CD14-positive monocyte (primary cell): Measurements from ENCODE around the gene UBE2N. TPM values are rescaled to one million over a fixed set of nuclear protein-coding genes. Genes with fewer than 3 reads are reported as not detected.

Experiments used
- DNase-seq, 3 donors: peaks; one replicate each; pipeline ENCODE4 v3.0.0-alpha.2; 2011 to 2022
- H2AFZ ChIP-seq: 2 replicates; pipeline ENCODE4 v1.6.0; 2012; ENCODE audit warnings: mild to moderate bottlenecking, low read depth, low read length, inconsistent platforms; ENCODE audit not compliant: insufficient read depth, poor library complexity, severe bottlenecking
- H3K27ac ChIP-seq, 2 donors: 1 replicate in 1 of 2; 2 replicates in 1 of 2; pipeline ENCODE4 v1.5.1; 2012 to 2013; ENCODE audit warnings: low read length in 2 of 2, control low read depth in 1 of 2, inconsistent platforms in 1 of 2, low read depth in 1 of 2, mild to moderate bottlenecking in 1 of 2
- H3K27me3 ChIP-seq, 2 donors: one replicate each; pipeline versions ENCODE4 v1.6.0 to v1.6.1; 2011 to 2013; ENCODE audit warnings: low read length in 2 of 2; ENCODE audit not compliant: control insufficient read depth in 2 of 2, insufficient read depth in 2 of 2
- H3K36me3 ChIP-seq, 2 donors: replicated peaks in 1 of 2; 1 replicate in 1 of 2; 2 replicates in 1 of 2; pipeline versions ENCODE4 v1.5.1 to v1.6.1; 2012 to 2013; ENCODE audit warnings: low read length in 2 of 2, control low read depth in 1 of 2, inconsistent platforms in 1 of 2, mild to moderate bottlenecking in 1 of 2; ENCODE audit not compliant: insufficient read depth in 2 of 2, control insufficient read depth in 1 of 2
- H3K4me1 ChIP-seq, 2 donors: 1 replicate in 1 of 2; 2 replicates in 1 of 2; pipeline versions ENCODE4 v1.5.1 to v1.6.1; 2012 to 2013; ENCODE audit warnings: low read length in 2 of 2, control low read depth in 1 of 2, inconsistent platforms in 1 of 2, mild to moderate bottlenecking in 1 of 2, moderate library complexity in 1 of 2; ENCODE audit not compliant: insufficient read depth in 2 of 2, control insufficient read depth in 1 of 2
- H3K4me2 ChIP-seq: replicated peaks from 2 replicates; pipeline ENCODE3; 2012; ENCODE audit warnings: low read length, moderate library complexity, mild to moderate bottlenecking; ENCODE audit not compliant: poor library complexity, severe bottlenecking; ENCODE audit errors: extremely low read depth
- H3K4me3 ChIP-seq, 3 experiments: fragments of 200-600 bp in 1 of 3; sonication (generic) in 1 of 3; replicated peaks in 1 of 3; 1 replicate in 2 of 3; 2 replicates in 1 of 3; pipeline ENCODE4 v1.5.1; 2011 to 2013; ENCODE audit warnings: low read length in 3 of 3, mild to moderate bottlenecking in 3 of 3, control low read depth in 2 of 3, low read depth in 2 of 3, inconsistent platforms in 1 of 3, moderate library complexity in 1 of 3
- H3K79me2 ChIP-seq: 2 replicates; pipeline ENCODE4 v1.6.0; 2012; ENCODE audit warnings: mild to moderate bottlenecking, control low read depth, inconsistent platforms, low read length, moderate library complexity; ENCODE audit not compliant: insufficient read depth
- H3K9ac ChIP-seq: 2 replicates; pipeline ENCODE4 v1.6.0; 2017; ENCODE audit warnings: low read length, mild to moderate bottlenecking; ENCODE audit not compliant: insufficient read depth, poor library complexity, severe bottlenecking
- H3K9me3 ChIP-seq, 2 donors: replicated peaks in 1 of 2; 1 replicate in 1 of 2; 2 replicates in 1 of 2; pipeline versions ENCODE4 v1.5.1 to v1.6.1; 2012 to 2013; ENCODE audit warnings: low read length in 2 of 2, control low read depth in 1 of 2; ENCODE audit not compliant: control insufficient read depth in 1 of 2, insufficient read depth in 1 of 2
- H4K20me1 ChIP-seq: 2 replicates; pipeline ENCODE4 v1.6.0; 2012; ENCODE audit warnings: mild to moderate bottlenecking, low read length, control low read depth, moderate library complexity; ENCODE audit not compliant: insufficient read depth
- H3K27ac Mint-ChIP-seq, 7 donors: one replicate each; pipeline ENCODE4 v1.8.0; 2020; ENCODE audit warnings: mild to moderate bottlenecking in 7 of 7, mixed read lengths in 7 of 7, moderate library complexity in 6 of 7, inconsistent platforms in 2 of 7
- H3K27me3 Mint-ChIP-seq, 3 donors: one replicate each; pipeline ENCODE4 v1.8.0; 2021 to 2022; ENCODE audit warnings: low read depth in 3 of 3, mild to moderate bottlenecking in 3 of 3, mixed read lengths in 3 of 3, moderate library complexity in 3 of 3, inconsistent platforms in 1 of 3
- H3K36me3 Mint-ChIP-seq, 2 donors: one replicate each; pipeline ENCODE4 v1.8.0; 2020; ENCODE audit warnings: mixed read lengths in 2 of 2, inconsistent platforms in 1 of 2, mild to moderate bottlenecking in 1 of 2
- H3K4me1 Mint-ChIP-seq: one replicate; pipeline ENCODE4 v1.8.0; 2020; ENCODE audit warnings: mild to moderate bottlenecking, mixed read lengths
- H3K4me3 Mint-ChIP-seq, 2 donors: one replicate each; pipeline ENCODE4 v1.8.0; 2020; ENCODE audit warnings: mild to moderate bottlenecking in 2 of 2, mixed read lengths in 2 of 2, moderate library complexity in 1 of 2
- H3K9me3 Mint-ChIP-seq, 7 donors: one replicate each; pipeline ENCODE4 v1.8.0; 2020 to 2022; ENCODE audit warnings: mixed read lengths in 7 of 7, mild to moderate bottlenecking in 6 of 7, moderate library complexity in 6 of 7, inconsistent platforms in 2 of 7
- CTCF ChIP-seq: fragments of 200-600 bp; IDR thresholded peaks from one replicate; pipeline ENCODE4 v1.8.0; 2022; ENCODE audit warnings: antibody characterized with exemption, mild to moderate bottlenecking
- WGBS: methylation state at CpG from one replicate; pipeline ENCODE4 v1.1.5; 2013; ENCODE audit warnings: missing lambda C conversion rate; ENCODE audit not compliant: insufficient coverage; 5-methylcytosine and 5-hydroxymethylcytosine counted together
- intact Hi-C, 2 donors: fragments of 100-400 bp; cut with micrococcal nuclease; formaldehyde crosslinking; loops; one replicate each; pipeline versions ENCODE4 v1.15.0 to v1.15.1; 2023
- polyA plus RNA-seq, 3 donors: library from polyadenylated mRNA; depleted of rRNA in 1 of 3; unstranded in 2 of 3; stranded (reverse) in 1 of 3; fragments of 300-500 nt in 2 of 3; fragments of >200 nt in 1 of 3; fragmentation: Illumina TruSeq in 2 of 3; gene quantifications; 1 replicate in 2 of 3; 2 replicates in 1 of 3; pipeline ENCODE4 v1.2.3, GENCODE V29; 2012 to 2021

Gene UBE2N
- polyA plus RNA-seq, 3 donors, result 31.2 to 119 (median 108) TPM

GRCh38 chr12:93377252-93378195 is 64.2 kb downstream of the UBE2N start, which contains the start of gene NUDT4:
TSS of gene NUDT4 (plus strand) at chr12:93377925. CDS start at chr12:93378323, 398 bp downstream.
- intact Hi-C loops, result loop anchor here in 1 of 2 donors (5.0 kb wide), 1 partner anchor 390 kb away; no protein-coding TSS in a partner anchor
- Histone ChIP-seq H3K4me1 (peaks cover 69 to 73% of the 10 kb centered on the region in 2 donors), H3K36me3 (no peaks in the 10 kb centered on the region), H3K27ac (peak within 1 kb of the TSS; percentile 92 to 94), H4K20me1 (peaks cover 38% of the 10 kb centered on the region), H3K79me2 (peaks cover 43% of the 10 kb centered on the region), H3K4me2 (peak within 1 kb of the TSS; percentile 96), H3K4me3 (peak within 1 kb of the TSS; percentile 73 to 94 (median 92)), H3K9ac (peak within 1 kb of the TSS; percentile 89), H2AFZ (peak within 1 kb of the TSS; percentile 82), H3K27me3 (no peaks in the 10 kb centered on the region), H3K9me3 (no peaks in the 10 kb centered on the region)
- H3K4me3 Mint-ChIP-seq, result peak within 1 kb of the TSS; percentile 97 to 100
- no peaks in the 10 kb centered on the region for H3K27me3 Mint-ChIP-seq
- no peak for TF ChIP-seq CTCF
- H3K27ac Mint-ChIP-seq, result peak within 1 kb of the TSS; percentile 93 to 98 (median 96)
- peak; percentile 86 to 88 (median 87) for DNase-seq
- H3K4me1 Mint-ChIP-seq, result peaks cover 66% of the 10 kb centered on the region
- peaks cover 0 to 7% of the 10 kb centered on the region in 2 donors for H3K36me3 Mint-ChIP-seq
- 8% methylated on average over 39 of the region's 79 CpGs for WGBS
- H3K9me3 Mint-ChIP-seq, result no peaks in the 10 kb centered on the region

DNA sequence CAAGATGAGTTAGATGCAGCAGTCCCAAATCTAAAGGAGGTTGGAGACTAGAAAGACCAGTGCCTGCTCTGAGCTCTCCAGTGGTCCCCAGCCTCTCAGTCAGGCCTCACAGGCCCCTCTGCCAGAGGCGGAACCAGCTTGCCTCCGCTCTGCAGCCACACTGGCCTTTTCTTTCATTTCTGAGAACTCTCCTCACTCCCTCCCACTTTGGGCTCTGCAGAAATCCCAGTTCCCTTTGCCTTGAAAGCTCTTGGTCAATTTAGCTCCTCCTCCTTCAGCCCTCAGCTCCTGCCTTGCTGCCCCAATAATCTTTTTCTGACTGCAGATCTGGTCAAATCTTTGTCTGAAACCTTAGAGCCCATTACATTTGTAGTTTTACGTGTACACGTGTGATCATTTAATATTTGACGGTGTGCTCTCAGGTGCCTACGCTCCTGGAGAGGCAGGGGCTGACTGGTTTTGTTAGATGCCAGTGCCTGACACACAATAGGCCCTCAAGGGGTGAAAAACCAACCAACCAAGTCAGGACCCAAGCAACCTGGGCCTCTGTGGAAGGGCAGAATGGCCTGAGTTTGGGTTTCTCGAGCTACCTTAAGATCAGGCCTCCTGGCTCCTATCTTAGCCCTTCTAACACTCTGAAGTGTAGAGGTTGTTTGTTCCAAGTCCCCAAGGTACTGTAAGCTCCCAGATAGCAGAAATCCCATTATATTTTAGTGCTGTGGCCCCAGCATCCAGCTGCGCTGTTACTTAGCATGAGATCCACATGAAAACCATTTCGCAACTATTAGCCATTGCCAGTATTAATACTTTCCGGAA is 65.1 kb downstream of the UBE2N start:
- Histone ChIP-seq H3K4me3 (peak overlapping the region; percentile 68 to 94 (median 92)), H3K36me3 (no peaks in the 10 kb centered on the region), H3K4me2 (peak overlapping the region; percentile 96), H4K20me1 (peaks cover 29% of the 10 kb centered on the region), H3K27me3 (no peaks in the 10 kb centered on the region), H2AFZ (peak overlapping the region; percentile 82), H3K79me2 (peaks cover 35% of the 10 kb centered on the region), H3K9me3 (no peaks in the 10 kb centered on the region), H3K27ac (peak overlapping the region; percentile 51 to 84), H3K9ac (no peak overlapping the region), H3K4me1 (peaks cover 67 to 68% of the 10 kb centered on the region in 2 donors)
- intact Hi-C loops, result loop anchor here in 1 of 2 donors (5.0 kb wide), 1 partner anchor 389 kb away; no protein-coding TSS in a partner anchor
- H3K36me3 Mint-ChIP-seq, result peaks cover 0 to 4% of the 10 kb centered on the region in 2 donors
- peak overlapping the region; percentile 86 to 95 (median 91) for H3K27ac Mint-ChIP-seq
- no peaks in the 10 kb centered on the region for H3K9me3 Mint-ChIP-seq
- no peak for TF ChIP-seq CTCF
- H3K27me3 Mint-ChIP-seq, result no peaks in the 10 kb centered on the region
- H3K4me3 Mint-ChIP-seq, result peak overlapping the region; percentile 81 to 96
- peak in 2 of 3 donors; percentile 25 to 49 for DNase-seq
- 6% methylated on average over 2 of the region's 10 CpGs for WGBS
- peaks cover 60% of the 10 kb centered on the region for H3K4me1 Mint-ChIP-seq
